Stimulated activated naive CD4-positive, alpha-beta T cell treated with Interleukin-2 at 50 U/mL for 16 hours (primary cell): ENCODE data around the gene ZMYND8.
A peak's percentile ranks its signal among the peaks of the same experiment; 100 is the strongest.

Source experiments
- DNase-seq: peaks from one replicate; lab custom pipeline; 2025; lab: John Stamatoyannopoulos, UW

Gene ZMYND8

DNA sequence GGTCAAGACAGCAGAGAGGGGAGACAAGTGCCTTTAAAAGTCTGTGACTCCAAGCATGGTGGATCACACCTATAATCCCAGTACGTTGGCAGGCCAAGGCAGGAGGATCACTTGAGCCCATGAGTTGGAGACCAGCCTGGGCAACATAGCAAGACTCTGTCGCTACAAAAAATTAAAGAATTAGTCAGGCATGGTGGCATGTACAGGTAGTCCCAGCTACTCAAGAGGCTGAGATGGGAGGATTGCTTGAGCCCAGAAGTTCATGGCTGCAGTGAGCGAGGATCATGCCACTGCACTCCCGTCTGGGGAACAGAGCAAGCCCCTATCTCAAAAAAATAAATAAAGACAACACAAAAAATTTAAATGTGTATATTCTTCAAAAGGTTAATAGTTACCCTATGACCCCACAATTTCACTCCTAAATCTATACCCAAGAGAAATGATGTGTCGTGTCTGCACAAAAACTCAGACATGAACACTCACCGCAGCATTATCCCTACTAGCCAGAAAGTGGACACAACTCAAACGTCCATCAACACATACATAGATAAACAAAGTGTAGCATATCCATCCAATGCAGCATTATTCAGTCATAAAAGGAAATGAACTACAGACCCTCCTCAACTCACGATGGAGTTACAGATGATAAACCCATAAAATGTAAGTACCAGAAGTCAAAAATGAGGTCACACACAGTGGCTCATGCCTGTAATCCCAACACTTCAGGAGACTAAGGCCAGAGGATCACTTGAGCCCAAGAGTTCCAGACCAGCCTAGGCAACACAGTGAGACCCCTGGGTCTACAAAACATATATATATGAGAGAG is 23.9 kb downstream of the ZMYND8 start:
- DNase-seq: no peak

GRCh38 chr20:47330933-47331708 is 25.4 kb downstream of the ZMYND8 start:
- no peak for DNase-seq

DNA sequence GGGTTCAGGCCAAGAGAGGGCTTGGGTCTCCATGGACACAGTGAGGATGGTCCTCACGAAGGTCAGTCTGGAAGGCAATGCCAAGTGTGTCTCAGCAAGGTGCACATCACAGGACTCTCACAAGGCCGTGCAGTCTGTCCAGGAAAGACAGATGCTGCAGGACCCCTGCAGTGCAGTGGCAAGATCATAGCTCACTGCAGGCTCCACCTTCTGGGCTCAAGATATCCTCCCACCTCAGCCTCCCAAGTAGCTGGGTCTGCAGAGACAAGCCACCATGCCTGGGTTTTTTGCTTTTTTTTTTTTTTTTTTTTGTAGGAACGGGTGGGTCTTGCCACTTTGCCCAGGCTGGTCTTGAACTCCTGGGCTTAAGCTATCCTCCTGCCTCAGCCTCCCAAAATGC is 26.4 kb downstream of the ZMYND8 start:
- DNase-seq: no peak

- DNase-seq: no peak
Measured at GRCh38 chr20:47328129-47328528, 28.4 kb downstream of the ZMYND8 start.

DNA sequence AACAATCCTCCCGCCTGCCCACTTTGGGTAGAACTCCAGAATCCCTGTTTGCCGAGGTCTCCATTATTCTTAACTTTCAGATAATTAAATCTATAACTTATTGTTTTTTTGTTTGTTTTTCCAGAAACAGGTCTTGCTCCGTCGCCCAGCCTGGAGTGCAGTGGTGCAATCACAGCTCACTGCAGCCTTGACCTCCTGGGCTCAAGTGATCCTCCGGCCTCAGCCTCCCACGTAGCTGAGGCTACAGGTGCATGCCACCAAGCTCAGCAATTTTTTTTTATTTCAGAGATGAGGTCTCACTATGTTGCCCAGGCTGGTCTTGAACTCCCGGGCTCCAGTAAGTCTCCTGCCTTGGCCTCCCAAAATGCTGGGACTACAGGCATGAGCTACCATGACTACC is 28.8 kb downstream of the ZMYND8 start:
- DNase-seq: no peak

GRCh38 chr20:47326658-47327268 is 29.7 kb downstream of the ZMYND8 start:
- no peak for DNase-seq

- no peak for DNase-seq
Measured at GRCh38 chr20:47325242-47325641, 31.3 kb downstream of the ZMYND8 start.

DNA sequence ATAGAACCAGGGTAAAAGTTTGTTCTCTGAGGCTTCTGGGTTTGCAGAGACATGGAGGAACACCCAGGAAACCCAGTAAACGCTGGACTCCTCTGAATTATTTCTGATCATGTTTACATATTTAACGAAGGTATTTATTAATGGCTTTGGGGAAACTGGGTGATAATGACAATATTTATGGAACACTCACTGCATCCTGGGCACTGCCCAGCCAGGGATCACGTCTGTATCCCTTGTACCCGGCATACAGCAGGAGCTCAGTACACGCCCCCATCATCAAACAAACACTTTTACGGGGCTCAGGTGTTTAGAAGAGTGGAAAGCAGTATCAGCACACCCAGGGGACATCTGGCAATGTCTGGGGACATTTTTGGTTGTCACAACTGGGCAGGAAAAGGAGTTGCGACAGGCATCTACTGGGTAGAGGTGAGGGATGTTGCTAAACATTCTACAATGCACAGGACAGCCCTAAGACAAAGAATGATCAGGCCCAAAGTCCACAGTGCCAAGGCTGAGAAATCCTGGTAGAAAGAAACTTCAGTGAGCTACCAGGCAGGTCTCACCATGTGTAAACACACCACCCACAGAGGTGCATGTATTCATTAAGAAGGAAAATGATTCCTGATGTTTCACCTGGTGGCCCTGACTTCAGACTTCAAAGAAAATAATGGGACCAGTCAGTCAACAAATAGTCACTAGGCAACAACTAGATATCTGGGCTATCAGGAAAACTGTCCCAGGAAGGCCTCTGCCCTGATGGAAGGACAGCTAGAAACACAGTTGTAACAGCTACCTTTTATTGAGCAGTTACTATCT is 35.3 kb downstream of the ZMYND8 start:
- DNase-seq: no peak

GRCh38 chr20:47319517-47320252 is 36.8 kb downstream of the ZMYND8 start:
- DNase-seq: no peak

DNA sequence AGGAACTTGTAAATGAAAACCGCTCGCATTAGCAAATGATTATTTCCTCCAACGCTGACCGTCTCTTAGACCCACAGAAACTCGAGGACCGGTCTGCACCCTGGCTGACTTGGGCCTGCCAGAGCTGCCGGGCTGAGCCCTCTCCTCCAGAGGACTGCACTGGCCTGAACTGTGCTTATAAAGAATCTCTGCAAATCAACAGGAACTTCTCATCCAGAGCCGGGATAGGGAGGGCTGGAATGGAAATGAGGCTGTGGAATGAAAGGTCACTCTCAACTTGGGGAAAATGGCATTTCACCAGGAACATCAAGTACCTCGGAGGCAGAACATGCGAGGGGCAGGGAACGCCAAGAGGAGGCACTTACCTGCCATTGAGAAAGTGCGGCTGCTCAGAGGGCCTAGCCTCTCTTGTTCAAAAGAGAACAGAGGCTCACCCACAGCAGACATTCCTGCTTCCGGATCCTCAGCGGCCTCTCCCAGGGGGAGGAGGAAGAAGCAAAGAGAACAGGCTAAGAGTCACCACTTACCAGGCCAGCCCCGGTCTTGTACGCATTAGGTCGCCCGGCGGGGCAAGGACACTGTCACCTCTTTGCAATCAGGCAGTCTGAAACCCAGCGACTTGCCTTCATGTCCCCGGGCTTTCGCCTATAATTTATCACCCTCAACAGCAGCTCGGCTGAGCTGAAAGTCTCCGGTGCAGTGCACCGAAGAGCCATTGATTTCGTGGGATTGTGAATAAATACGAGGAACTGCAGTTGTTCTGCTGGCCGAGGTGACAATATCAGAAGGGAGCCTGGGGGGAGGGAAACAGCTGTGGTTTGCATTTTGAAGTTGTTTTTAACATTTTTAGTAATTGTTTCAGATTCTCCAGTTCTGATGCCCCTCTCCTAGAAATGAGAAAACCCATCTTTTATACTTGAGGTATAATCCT is 37.6 kb downstream of the ZMYND8 start:
- DNase-seq: no peak

GRCh38 chr20:47318027-47318585 is 38.4 kb downstream of the ZMYND8 start:
- no peak for DNase-seq

DNA sequence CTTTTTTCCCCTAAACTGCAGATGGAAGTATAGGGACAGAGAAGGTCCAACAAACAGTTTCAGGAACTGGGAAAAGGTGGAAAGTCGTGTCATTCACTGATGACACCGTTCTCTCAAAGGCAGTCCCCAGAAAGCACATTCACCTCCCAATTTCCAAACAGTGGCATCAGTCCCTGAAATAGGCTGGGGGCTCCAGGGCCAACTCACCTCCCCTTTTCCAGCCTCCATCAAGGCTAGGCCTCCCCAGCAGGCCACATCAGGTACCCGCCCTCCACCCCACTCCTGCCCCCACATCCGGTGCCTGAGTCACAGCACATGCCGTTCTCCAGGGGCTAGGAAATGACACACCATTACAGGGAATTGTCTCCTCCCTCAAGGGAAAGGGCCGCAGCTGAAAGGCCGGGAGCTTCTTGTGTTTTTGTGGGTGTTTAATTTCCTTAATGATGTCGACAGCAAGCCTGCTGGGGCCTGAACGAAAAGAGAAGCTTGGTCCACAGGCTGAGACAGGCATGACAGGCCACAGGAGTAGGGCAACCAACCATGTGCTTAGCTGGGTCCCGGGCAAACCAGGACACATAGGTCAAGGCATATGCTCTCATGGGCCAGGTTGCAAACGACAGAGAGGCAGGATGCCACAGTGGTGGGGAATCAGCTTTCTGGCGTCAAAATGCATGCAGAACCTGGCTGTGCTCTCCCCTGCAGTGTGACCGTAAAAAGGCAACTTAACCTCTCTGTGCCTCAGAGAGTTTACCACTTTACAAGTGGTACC is 39.2 kb downstream of the ZMYND8 start:
- peak; percentile 58 for DNase-seq

DNA sequence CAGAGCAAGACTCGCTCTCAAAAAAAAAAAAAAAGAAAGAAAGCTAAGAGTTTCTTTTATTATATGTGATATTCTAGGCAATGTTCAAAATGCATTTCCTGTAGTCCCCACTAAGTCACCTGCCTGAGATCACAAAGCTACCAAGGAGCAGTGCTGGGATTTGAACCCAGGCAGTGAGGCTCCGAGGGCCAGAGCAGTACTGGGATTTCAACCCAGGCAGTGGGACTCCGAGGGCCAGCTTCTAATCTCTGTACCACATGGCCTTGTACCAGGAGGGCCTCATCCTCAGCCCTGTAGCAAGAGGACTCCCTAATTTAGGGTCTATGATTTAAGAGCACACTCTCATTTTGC is 39.7 kb downstream of the ZMYND8 start:
- DNase-seq: no peak

DNA sequence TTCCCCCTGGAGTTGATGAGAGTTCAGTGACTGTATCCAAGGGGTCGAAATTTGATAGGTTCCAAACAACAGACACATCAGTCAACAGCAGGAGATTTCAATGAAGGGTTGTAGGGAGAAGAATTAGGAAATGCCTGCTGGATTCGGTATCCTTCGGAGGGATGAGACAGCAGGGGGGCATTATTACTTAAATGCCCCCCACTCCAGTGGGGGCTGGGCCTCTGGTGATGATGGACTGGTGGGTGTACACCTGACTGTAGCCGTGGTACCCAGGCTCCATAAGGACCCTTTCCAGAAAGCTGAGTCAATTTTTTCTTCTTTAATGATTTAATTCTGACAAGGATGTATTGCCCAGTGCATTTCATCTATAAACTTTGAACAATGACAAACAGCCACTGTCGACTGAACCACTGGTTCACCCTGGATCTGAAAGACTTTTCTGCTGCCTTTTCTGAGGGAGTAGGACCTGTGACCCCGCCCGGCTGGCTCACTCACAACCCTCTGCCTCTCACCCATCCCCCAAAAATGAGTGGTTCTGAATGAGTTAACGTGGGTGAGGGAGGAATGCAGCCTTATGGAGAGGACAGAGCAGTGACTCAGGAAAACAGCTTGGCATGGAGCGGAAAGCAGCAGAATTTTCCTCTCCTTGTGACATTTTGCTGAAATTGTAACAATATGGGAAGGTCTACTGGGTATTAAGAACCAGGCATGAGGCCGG is 41.0 kb downstream of the ZMYND8 start:
- no peak for DNase-seq

DNA sequence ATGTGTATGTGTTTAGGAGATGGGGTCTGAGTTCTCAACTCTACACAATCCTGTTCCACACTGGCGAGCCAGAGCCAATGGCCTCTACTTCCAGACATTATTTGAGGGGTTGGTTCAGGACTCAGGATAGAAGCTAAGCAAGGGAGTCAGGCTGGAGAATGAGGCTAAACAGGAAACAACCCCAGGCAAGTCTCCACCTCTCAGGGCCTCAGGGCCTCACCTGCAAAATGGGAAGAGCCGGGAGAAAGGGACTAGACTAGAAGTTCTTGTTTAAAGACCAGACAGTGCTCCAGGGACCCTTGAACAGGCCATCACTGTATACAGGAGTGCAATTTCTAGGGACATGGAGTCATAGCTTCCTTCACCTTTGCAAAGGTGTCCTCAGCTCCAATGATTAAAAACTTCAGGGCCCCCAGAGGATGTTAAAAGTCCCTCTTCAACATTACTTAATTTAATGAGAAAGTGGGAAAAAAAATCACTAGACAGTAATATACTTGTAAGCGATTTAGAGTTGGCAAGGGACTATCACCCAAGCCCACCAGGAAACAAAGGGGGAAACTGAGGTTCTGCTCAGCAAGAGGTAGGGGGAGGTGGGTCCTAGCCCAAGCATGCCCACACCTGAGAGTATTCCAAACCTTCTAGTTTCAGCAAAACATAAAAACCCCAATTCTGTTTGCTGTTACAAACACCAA is 41.7 kb downstream of the ZMYND8 start:
- DNase-seq: no peak

DNA sequence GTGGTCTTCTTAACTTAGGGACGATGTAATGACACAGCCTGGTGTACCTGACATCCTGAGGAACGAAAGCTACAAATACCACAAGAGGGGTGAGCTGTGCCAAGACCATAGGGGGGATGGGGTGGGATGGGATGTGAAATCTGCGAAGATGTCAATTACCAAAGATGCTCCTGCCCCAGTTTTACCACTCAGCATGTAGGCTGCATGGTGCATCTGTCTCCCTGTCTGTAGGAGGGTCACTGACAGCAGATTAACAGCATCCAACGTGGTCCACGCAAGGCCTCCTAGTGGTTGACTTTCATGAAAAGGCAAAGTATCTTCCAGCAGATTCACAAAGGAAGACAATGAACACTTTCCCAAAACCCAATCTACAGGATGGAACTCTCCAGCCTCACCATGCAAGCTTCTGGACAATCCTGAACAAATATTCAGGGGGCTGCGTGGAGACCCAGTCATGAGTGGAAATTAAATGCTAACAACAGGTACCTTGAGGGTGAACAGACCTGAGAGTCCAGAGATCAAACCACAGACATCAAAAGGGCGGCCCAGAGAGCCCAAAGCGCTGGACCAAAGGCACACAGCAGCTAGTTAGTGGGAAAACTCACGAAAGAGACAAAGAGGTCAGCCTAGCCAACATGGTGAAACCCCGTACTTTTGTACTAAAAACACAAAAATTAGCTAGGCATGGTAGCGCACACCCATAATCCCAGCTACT is 44.4 kb downstream of the ZMYND8 start:
- DNase-seq: no peak

GRCh38 chr20:47311211-47311610 is 45.3 kb downstream of the ZMYND8 start:
- no peak for DNase-seq
